Measurements from ENCODE around the gene ALG14. TPM values are rescaled to one million over a fixed set of nuclear protein-coding genes. Genes with fewer than 3 reads are reported as not detected.

The ALG14 gene
- total RNA-seq, 1 experiment from 2014 or later, result 5.7 TPM

GRCh38 chr1:95069710-95070093, 3.0 kb downstream of the ALG14 start:
- Histone ChIP-seq H3K9ac (ENCODE audit: low read length) (no peak overlapping the region), H3K27me3 (ENCODE audit: insufficient read depth, low read length) (no peaks in the 10 kb centered on the region), H3K36me3 (ENCODE audit: control insufficient read depth in 1 of 2, insufficient read depth in 2 of 2, low read length in 2 of 2) (no peaks in the 10 kb centered on the region), H3K4me2 (ENCODE audit: low read length) (no peak overlapping the region), H3K79me2 (ENCODE audit: insufficient read depth, low read length) (no peaks in the 10 kb centered on the region), H4K20me1 (ENCODE audit: insufficient read depth) (no peaks in the 10 kb centered on the region), H3K4me1 (ENCODE audit: control insufficient read depth in 1 of 2, insufficient read depth in 2 of 2, low read length in 2 of 2) (peaks cover 0 to 22% of the 10 kb centered on the region in 2 experiments; a peak in 2 of 4 replicates), H3K9me2 (ENCODE audit: insufficient read depth) (no peaks in the 10 kb centered on the region), H3K9me3 (ENCODE audit: control insufficient read depth in 1 of 2, insufficient read depth in 1 of 2, low read depth in 1 of 2, low read length in 2 of 2) (no peaks in the 10 kb centered on the region), H3K27ac (ENCODE audit: low read depth, low read length) (no peak overlapping the region), H2AFZ (ENCODE audit: low read depth, low read length, poor library complexity, severe bottlenecking) (no peak overlapping the region), H3K4me3 (replicated peaks in 1 of 2; ENCODE audit: low read depth in 1 of 2, low read length in 2 of 2) (no peak overlapping the region)
- ChIA-PET RAD21 (ENCODE audit: low non-redundant PET in 1 of 2, low total read pairs in 2 of 2, uncharacterized antibody in 2 of 2, unreplicated experiment in 2 of 2) (no interaction called here), POLR2A (no interaction called here), CTCF (no interaction called here)
- no TSS peak for BruUV-seq (replicated peaks)
- TF ChIP-seq ZBTB33 (IDR thresholded peaks at IDR 0.05; ENCODE audit: extremely low read depth, insufficient replicate concordance, low read length), result no peak
- no peak for TF ChIP-seq ZNF274 (IDR thresholded peaks at IDR 0.05; ENCODE audit: low read depth, low read length)
- no peak for TF ChIP-seq EZH2 (IDR thresholded peaks at IDR 0.05)
- no peak for TF ChIP-seq POLR2A (IDR thresholded peaks at IDR 0.05; ENCODE audit: borderline replicate concordance, extremely low read depth, insufficient read depth, insufficient read length)
- TF ChIP-seq, protein P1, sequence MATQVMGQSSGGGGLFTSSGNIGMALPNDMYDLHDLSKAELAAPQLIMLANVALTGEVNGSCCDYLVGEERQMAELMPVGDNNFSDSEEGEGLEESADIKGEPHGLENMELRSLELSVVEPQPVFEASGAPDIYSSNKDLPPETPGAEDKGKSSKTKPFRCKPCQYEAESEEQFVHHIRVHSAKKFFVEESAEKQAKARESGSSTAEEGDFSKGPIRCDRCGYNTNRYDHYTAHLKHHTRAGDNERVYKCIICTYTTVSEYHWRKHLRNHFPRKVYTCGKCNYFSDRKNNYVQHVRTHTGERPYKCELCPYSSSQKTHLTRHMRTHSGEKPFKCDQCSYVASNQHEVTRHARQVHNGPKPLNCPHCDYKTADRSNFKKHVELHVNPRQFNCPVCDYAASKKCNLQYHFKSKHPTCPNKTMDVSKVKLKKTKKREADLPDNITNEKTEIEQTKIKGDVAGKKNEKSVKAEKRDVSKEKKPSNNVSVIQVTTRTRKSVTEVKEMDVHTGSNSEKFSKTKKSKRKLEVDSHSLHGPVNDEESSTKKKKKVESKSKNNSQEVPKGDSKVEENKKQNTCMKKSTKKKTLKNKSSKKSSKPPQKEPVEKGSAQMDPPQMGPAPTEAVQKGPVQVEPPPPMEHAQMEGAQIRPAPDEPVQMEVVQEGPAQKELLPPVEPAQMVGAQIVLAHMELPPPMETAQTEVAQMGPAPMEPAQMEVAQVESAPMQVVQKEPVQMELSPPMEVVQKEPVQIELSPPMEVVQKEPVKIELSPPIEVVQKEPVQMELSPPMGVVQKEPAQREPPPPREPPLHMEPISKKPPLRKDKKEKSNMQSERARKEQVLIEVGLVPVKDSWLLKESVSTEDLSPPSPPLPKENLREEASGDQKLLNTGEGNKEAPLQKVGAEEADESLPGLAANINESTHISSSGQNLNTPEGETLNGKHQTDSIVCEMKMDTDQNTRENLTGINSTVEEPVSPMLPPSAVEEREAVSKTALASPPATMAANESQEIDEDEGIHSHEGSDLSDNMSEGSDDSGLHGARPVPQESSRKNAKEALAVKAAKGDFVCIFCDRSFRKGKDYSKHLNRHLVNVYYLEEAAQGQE (IDR thresholded peaks at IDR 0.05; ENCODE audit: low read depth), result no peak
- no peak for TF ChIP-seq FOSL1 (IDR thresholded peaks at IDR 0.05; ENCODE audit: low read depth)
- TF ChIP-seq SRF (IDR thresholded peaks at IDR 0.05; ENCODE audit: low read depth), result no peak
- TF ChIP-seq CTCF (IDR thresholded peaks at IDR 0.05 in 2 of 3, conservative IDR thresholded peaks at IDR 0.05 in 1 of 3; ENCODE audit: borderline replicate concordance in 1 of 3, insufficient read depth in 1 of 3, low read depth in 2 of 3, low read length in 2 of 3), result no peak
- no peak for TF ChIP-seq EGR1 (IDR thresholded peaks at IDR 0.05; ENCODE audit: low read depth)
- TF ChIP-seq RAD21 (IDR thresholded peaks at IDR 0.05; ENCODE audit: low read depth), result no peak
- TF ChIP-seq SIN3A (IDR thresholded peaks at IDR 0.05; ENCODE audit: low read depth), result no peak
- TF ChIP-seq ELF1 (IDR thresholded peaks at IDR 0.05; ENCODE audit: borderline replicate concordance, low read depth), result no peak
- no peak for TF ChIP-seq YY1 (IDR thresholded peaks at IDR 0.05; ENCODE audit: extremely low read depth, insufficient replicate concordance, low read depth, low read length)
- intact Hi-C loops (cut with micrococcal nuclease), result no loop called here
- no peak for DNase-seq (ENCODE audit: low read depth, low spot score)
- ATAC-seq, result no peak

All from HCT116 (cell line).